SK-N-SH treated with all-trans-retinoic acid at 6 μM for 48 hours (cell line): ENCODE measurements around the gene KIF15.

Source experiments
- ATAC-seq: fragments of 200-7000 bp; cut with Tn5 transposase; 3 replicates; pipeline ENCODE4 v1.9.1; 2020; ENCODE audit warnings: mild to moderate bottlenecking, moderate library complexity
- ARNTL ChIP-seq: fragments of 450-650 bp; formaldehyde crosslinking; IDR thresholded peaks from 2 replicates; pipeline ENCODE4 v1.5.0; 2020; ENCODE audit warnings: low read depth, mild to moderate bottlenecking, moderate library complexity, borderline replicate concordance
- BACH2 ChIP-seq: fragments of 250-450 bp; sonication (Bioruptor Pico); IDR thresholded peaks from 2 replicates; pipeline ENCODE4 v1.9.0; 2021; ENCODE audit warnings: mild to moderate bottlenecking, borderline replicate concordance
- CSDC2 ChIP-seq: fragments of 250-450 bp; sonication (Bioruptor Pico); IDR thresholded peaks from 2 replicates; pipeline ENCODE4 v1.5.0; 2020; ENCODE audit warnings: mild to moderate bottlenecking, moderate library complexity
- GLIS3 ChIP-seq: fragments of 250-450 bp; sonication (Bioruptor Pico); IDR thresholded peaks from 2 replicates; pipeline ENCODE4 v1.5.0; 2020; ENCODE audit warnings: mild to moderate bottlenecking, moderate library complexity
- ISL1 ChIP-seq: fragments of 250-450 bp; sonication (Bioruptor Pico); IDR thresholded peaks from 2 replicates; pipeline ENCODE4 v2.1.2; 2022; ENCODE audit warnings: mild to moderate bottlenecking, moderate library complexity
- PPARA ChIP-seq: fragments of 250-450 bp; sonication (Bioruptor Pico); IDR thresholded peaks from 2 replicates; pipeline ENCODE4 v1.5.0; 2020; ENCODE audit warnings: mild to moderate bottlenecking, borderline replicate concordance
- RARB ChIP-seq: fragments of 250-450 bp; sonication (Bioruptor Pico); IDR thresholded peaks from 2 replicates; pipeline ENCODE4 v1.8.0; 2021; ENCODE audit warnings: mild to moderate bottlenecking, moderate library complexity
- SNAI2 ChIP-seq: fragments of 250-450 bp; sonication (Bioruptor Pico); IDR thresholded peaks from 2 replicates; pipeline ENCODE4 v1.5.0; 2020; ENCODE audit warnings: mild to moderate bottlenecking, moderate library complexity
- TCF4 ChIP-seq: fragments of 250-450 bp; sonication (Bioruptor Pico); IDR thresholded peaks from 2 replicates; pipeline ENCODE4 v1.8.0; 2021; ENCODE audit warnings: mild to moderate bottlenecking, moderate library complexity, borderline replicate concordance
- TOX ChIP-seq: fragments of 250-450 bp; sonication (Bioruptor Pico); IDR thresholded peaks from 2 replicates; pipeline ENCODE4 v1.8.0; 2021; ENCODE audit warnings: mild to moderate bottlenecking, moderate library complexity, borderline replicate concordance
- TSHZ2 ChIP-seq: fragments of 250-450 bp; sonication (Bioruptor Pico); IDR thresholded peaks from 2 replicates; pipeline ENCODE4 v1.5.0; 2020; ENCODE audit warnings: mild to moderate bottlenecking, moderate library complexity
- ZC3H10 ChIP-seq: fragments of 250-450 bp; sonication (Bioruptor Pico); IDR thresholded peaks from 2 replicates; pipeline ENCODE4 v1.5.1; 2021; ENCODE audit warnings: mild to moderate bottlenecking, moderate library complexity
- ZFP30 ChIP-seq: fragments of 450-650 bp; formaldehyde crosslinking; IDR thresholded peaks from 2 replicates; pipeline ENCODE4 v1.5.0; 2022; ENCODE audit warnings: mild to moderate bottlenecking, moderate library complexity
- ZNF565 ChIP-seq: fragments of 450-650 bp; formaldehyde crosslinking; conservative IDR thresholded peaks from 2 replicates; pipeline ENCODE4 v1.5.0; 2020; ENCODE audit warnings: low read depth, mild to moderate bottlenecking, moderate library complexity
- ZNF70 ChIP-seq: fragments of 450-650 bp; formaldehyde crosslinking; IDR thresholded peaks from 2 replicates; pipeline ENCODE4 v1.5.0; 2020; ENCODE audit warnings: mild to moderate bottlenecking, moderate library complexity
- ZNF8 ChIP-seq: fragments of 450-650 bp; formaldehyde crosslinking; IDR thresholded peaks from 2 replicates; pipeline ENCODE4 v1.5.0; 2020; ENCODE audit warnings: mild to moderate bottlenecking, moderate library complexity
- TF ChIP-seq, protein P1 (sequence below): fragments of 250-450 bp; sonication (Bioruptor Pico); IDR thresholded peaks from 2 replicates; pipeline ENCODE4 v1.5.1; 2021; ENCODE audit warnings: mild to moderate bottlenecking, moderate library complexity
- TF ChIP-seq, protein P2 (sequence below): fragments of 250-450 bp; sonication (Bioruptor Pico); IDR thresholded peaks from 2 replicates; pipeline ENCODE4 v1.8.0; 2020; ENCODE audit warnings: mild to moderate bottlenecking, moderate library complexity, borderline replicate concordance
- TF ChIP-seq, protein P3 (sequence below): fragments of 250-450 bp; sonication (Bioruptor Pico); IDR thresholded peaks from 2 replicates; pipeline ENCODE4 v1.8.0; 2021; ENCODE audit warnings: low read depth, mild to moderate bottlenecking, moderate library complexity, borderline replicate concordance

The KIF15 gene

DNA sequence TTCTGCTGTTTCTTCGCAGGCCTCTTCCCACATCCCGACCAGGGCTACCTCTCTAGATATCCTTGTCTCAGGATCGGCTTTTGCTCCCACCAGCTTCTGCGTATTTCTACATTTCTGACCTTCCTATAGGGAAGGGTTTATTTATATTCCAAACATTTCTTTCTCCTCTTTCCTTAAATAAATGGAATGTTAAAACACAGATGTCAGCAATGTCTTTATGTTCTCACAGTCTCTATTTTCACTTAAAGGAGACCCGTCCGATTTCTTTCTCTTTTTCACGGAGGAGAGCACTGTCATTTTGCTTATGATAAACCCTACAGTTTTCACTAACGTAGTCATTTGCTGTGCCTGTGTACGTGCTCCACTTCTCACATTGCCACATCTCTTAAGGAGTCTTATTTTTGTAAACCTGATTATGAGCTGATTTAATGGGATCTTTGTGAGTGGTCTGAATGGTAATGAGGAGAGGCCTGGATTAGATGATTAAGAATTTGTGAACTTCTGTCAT lies 630 bp downstream of the KIF15 start:
- ATAC-seq: peak; percentile 77
- TF ChIP-seq, protein P1, sequence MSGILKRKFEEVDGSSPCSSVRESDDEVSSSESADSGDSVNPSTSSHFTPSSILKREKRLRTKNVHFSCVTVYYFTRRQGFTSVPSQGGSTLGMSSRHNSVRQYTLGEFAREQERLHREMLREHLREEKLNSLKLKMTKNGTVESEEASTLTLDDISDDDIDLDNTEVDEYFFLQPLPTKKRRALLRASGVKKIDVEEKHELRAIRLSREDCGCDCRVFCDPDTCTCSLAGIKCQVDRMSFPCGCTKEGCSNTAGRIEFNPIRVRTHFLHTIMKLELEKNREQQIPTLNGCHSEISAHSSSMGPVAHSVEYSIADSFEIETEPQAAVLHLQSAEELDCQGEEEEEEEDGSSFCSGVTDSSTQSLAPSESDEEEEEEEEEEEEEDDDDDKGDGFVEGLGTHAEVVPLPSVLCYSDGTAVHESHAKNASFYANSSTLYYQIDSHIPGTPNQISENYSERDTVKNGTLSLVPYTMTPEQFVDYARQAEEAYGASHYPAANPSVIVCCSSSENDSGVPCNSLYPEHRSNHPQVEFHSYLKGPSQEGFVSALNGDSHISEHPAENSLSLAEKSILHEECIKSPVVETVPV (CRISPR knock-in tag): no peak

- TF ChIP-seq TCF4 (CRISPR knock-in tag): no peak
- no peak for TF ChIP-seq BACH2
- TF ChIP-seq ARNTL: no peak
- TF ChIP-seq, protein P2, sequence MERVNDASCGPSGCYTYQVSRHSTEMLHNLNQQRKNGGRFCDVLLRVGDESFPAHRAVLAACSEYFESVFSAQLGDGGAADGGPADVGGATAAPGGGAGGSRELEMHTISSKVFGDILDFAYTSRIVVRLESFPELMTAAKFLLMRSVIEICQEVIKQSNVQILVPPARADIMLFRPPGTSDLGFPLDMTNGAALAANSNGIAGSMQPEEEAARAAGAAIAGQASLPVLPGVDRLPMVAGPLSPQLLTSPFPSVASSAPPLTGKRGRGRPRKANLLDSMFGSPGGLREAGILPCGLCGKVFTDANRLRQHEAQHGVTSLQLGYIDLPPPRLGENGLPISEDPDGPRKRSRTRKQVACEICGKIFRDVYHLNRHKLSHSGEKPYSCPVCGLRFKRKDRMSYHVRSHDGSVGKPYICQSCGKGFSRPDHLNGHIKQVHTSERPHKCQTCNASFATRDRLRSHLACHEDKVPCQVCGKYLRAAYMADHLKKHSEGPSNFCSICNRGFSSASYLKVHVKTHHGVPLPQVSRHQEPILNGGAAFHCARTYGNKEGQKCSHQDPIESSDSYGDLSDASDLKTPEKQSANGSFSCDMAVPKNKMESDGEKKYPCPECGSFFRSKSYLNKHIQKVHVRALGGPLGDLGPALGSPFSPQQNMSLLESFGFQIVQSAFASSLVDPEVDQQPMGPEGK (CRISPR knock-in tag): no peak
- TF ChIP-seq TOX (CRISPR knock-in tag): no peak
- TF ChIP-seq, protein P1 (CRISPR knock-in tag): no peak
- no peak for TF ChIP-seq ZNF70 (CRISPR knock-in tag)
- TF ChIP-seq GLIS3 (CRISPR knock-in tag): no peak
- TF ChIP-seq ISL1 (CRISPR knock-in tag): no peak
- TF ChIP-seq TSHZ2: no peak
- TF ChIP-seq ZC3H10 (CRISPR knock-in tag): no peak
- TF ChIP-seq CSDC2 (CRISPR knock-in tag): no peak
- TF ChIP-seq RARB: no peak
- TF ChIP-seq, protein P3, sequence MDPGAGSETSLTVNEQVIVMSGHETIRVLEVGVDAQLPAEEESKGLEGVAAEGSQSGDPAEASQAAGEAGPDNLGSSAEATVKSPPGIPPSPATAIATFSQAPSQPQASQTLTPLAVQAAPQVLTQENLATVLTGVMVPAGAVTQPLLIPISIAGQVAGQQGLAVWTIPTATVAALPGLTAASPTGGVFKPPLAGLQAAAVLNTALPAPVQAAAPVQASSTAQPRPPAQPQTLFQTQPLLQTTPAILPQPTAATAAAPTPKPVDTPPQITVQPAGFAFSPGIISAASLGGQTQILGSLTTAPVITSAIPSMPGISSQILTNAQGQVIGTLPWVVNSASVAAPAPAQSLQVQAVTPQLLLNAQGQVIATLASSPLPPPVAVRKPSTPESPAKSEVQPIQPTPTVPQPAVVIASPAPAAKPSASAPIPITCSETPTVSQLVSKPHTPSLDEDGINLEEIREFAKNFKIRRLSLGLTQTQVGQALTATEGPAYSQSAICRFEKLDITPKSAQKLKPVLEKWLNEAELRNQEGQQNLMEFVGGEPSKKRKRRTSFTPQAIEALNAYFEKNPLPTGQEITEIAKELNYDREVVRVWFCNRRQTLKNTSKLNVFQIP (CRISPR knock-in tag): no peak
- no peak for ATAC-seq
Measured at GRCh38 chr3:44762690-44763089, 1.1 kb downstream of the KIF15 start.

DNA sequence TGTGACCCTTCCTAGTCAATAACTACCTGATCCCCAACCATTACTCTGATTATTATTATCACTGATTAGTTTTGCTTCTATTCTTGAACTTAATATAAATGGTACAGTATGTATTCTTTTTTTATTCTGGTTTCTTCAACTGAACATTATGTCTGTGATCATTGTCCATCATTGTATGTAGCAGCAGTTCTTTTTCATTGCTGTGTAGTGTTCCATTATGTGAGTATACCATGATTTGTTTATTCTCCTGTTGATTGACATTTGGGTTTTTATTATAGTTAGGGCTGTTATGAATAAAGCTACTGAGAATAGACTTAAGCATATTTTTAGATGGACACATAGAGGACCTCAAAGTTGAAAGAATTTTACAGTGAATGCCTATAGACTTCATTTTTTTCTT lies 2.7 kb downstream of the KIF15 start:
- ATAC-seq: no peak
- TF ChIP-seq ZNF8 (CRISPR knock-in tag) (no peak), ZNF565 (CRISPR knock-in tag) (no peak), PPARA (CRISPR knock-in tag) (no peak), TOX (CRISPR knock-in tag) (no peak), ARNTL (no peak), CSDC2 (CRISPR knock-in tag) (no peak), GLIS3 (CRISPR knock-in tag) (no peak), SNAI2 (CRISPR knock-in tag) (no peak), TCF4 (CRISPR knock-in tag) (no peak), ZFP30 (CRISPR knock-in tag) (no peak)
- TF ChIP-seq, protein P1 (CRISPR knock-in tag): no peak
- TF ChIP-seq, protein P2 (CRISPR knock-in tag): no peak
- TF ChIP-seq, protein P3 (CRISPR knock-in tag): no peak
